GM21717 (cell line): Measurements from ENCODE around the gene CTNNA2.
"Not testable (repeated sequence)": the region's sequence is repeated elsewhere in the genome, so short reads cannot be mapped to it uniquely, and the experiment has no call there.

ENCODE experiments used
- ATAC-seq: cut with Tn5 transposase; IDR thresholded peaks from one replicate; pipeline ENCODE4 v1.9.1; 2021; ENCODE audit warnings: mild to moderate bottlenecking, moderate library complexity; ENCODE audit not compliant: unreplicated experiment

Gene CTNNA2

DNA sequence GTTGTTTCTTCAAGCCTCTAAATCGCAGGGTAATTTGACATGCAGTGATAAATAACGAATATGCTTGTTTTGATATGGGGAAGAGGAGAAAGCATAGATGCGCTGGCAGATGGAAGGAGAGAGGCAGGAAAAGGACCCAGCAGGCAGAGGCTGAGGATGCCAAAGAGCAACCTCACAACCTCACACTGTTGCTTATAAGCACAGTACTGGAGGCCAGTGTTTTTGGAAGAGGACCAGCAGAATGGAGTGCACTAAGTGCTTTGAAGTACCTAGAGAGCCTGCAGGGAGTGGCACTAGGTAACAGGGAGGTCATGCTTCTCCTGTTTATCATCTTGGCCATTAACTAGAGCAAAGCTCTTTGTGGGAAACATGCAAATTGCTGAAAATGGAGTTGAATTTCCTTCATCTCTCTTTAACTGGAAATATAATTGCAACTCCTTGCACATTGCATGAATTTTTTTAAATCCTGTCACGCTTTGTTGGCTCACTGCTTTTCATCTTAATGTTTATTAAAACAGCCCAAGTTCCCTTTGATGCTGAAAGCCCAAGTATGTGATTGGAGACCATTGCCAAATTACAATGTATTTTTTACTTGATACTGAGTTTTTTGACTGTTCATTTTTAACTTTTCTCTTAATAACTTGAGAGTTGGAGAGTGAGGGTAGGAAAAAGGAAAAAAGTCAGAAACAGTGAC is 555.3 kb downstream of the CTNNA2 start:
- no peak for ATAC-seq

DNA sequence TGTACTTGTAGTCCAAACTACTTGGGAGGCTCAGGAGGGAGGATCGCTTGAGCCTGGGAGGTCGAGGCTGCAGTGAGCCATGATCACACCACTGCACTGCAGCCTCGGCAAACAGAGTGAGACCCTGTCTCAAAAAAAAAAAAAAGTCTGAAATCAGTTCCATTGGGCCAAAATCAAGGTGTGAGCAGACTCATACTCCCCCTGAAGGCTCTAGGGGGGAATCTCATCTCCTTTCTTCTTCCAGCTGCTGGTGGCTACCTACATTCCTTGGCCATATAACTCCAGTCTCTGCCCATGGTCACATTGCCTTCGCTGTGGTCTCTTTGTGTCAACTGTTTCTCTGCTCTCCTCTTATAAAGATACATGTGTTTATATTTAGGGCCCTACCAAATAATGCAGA is 557.7 kb downstream of the CTNNA2 start:
- no peak for ATAC-seq

DNA sequence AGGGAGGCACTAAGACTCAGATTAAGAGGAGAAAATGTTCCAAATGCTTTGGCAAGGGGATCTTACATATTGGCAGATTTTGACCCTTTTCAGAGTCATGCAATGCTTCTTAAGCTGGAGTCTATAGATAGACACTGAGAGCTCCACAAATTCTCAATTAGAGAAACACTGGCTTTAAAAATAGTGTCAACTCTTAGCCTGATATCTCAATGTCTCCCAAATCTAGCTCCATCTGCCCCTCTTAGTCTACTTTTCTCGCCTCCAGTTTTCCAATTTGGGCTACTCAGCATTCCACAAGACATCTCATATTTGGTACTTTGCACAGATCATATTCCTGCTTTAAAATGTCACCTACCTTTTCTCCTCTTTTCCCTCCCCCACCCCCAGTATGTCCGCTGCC is 559.1 kb downstream of the CTNNA2 start:
- no peak for ATAC-seq

DNA sequence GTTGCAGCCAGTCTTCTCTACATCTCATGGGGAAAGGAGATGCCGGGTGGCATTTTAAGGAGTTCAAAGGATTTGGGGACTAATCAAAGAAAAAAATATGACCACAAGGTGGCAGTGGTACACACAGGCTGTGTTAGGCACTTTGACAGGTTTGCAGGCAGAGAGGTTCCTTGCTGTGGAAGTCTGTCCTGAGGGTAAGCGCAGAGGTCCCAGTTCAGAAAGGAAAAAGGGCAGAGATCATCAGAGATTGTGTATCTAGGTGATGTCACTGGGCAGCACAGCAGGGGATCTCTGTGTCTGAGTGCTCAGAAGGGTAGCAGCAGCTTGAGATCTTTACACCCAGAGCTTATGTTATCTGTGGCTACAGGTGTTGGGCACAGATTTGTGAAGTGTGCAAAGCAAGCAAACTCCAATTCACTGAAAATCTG is 560.3 kb downstream of the CTNNA2 start:
- peak; percentile 61 for ATAC-seq

DNA sequence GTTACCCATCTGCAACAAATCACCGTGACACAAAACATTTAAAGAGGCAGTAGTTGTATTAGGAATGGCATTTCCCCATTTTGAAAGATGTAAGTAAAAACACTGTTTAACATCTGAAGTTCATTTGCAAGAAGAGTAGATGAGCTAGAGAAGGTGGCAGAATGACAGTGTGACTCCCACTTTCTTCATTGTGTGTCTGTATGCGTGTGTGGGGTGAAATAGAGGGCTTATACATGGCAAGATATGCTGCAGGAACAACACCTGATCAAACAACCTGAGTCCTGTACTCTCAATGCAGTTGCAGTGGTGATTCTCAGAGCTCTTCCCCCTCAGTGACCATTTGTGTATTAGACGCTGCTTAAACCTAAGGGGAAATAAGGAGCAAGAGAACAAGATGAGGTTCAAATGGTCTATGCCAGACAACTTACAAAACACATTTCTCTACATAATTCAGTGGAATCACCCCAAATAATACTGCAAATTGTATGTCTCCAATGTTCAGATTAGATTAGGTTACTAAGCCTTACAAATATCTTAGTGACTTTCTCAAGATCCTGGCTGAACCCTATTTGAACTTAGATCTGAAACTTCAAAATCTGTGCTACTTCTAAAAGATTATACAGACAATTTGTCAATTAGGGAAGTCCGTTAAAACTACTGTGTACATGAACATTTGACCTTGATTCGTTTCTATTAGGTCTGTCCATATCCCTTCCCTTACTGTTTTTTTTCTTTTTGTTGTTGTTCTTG is 561.6 kb downstream of the CTNNA2 start:
- no peak for ATAC-seq

DNA sequence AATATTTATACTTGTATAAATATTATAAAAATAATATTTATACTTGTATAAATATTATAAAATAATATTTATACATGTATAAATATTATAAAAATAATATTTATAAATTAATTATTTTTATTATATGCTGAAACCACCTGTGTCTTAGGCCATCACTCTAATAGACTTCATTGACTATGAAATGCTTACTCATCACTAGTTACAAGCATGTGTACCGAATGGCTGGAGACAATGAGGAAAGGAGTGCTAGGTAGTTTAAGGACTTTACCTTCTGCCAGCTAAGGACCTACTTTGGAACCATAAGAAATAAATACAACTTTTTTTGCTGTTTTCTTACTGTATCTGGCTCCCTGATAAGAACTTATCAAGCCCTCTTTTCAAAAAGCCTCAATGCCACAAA is 562.9 kb downstream of the CTNNA2 start:
- ATAC-seq: no peak

DNA sequence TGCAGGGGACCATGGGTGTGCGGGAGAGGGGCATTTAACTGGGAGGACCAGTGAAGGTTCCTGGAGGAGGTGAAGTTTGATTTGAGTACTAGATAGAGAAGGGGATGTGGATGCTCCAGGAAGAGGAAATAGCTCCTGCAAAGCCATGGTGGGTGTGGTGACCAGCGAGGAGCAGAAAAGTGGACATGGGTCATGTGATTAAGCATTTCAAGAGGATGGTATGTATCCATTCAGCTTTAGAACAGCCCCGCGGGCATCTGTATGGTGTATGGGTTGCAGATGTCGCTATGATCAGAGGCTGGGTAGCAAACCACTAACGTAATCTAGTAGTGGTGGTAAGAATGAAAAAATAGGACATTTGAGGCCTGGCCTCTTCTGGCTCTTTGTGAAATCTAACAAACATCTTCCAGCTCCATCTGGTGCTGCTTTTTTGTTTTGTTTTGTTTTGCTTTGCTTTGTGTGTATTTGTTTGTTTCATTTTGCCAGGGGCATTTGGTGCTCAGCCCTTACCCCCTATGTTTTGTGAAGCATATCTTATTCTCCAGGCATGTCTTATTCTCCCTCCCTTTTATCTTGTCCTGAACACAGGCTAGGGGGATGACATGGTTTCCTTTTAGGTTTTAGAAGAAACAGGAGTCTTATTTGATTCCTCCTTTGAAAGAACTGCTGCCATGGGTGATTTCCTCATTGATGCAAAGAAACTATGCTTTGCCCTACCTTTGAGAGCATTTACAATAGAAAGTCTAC is 565.6 kb downstream of the CTNNA2 start:
- ATAC-seq: no peak

DNA sequence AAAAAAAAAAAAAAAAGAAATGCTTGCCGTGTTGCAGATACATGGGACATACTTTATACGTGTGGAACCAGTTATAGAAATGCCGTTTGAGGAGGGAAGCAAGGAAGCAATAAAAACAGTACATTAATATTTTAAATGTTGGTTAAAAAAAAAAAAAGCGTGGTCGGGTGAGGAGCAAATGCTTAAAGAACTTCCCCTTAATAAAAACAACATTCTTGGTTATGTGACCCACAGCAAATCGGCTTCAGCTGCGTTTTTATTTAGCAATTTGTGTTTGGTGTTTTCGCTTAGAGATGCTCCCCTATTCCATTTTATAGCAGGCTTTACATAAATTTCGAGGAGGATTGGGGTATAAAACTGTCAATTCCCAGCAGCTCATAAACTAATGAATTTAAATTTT is 568.1 kb downstream of the CTNNA2 start:
- ATAC-seq: no peak

DNA sequence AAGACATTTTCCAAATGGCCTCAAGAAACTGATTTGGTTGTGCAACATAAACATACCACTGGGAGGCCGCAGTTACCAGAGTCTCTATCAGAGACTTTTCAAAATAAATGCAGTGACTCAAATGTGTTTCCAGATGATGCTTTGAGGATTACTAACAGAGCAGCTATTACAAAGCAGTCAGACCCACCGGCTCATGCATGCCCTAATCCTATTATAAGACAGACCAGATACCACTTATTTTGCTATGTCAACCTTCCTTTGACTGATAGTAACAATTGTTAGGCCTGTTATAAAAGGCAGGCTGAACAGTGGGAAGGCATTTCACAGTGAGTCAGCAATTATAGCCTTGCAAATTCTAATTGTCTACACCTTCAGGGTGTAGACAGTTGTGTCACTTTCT is 574.0 kb downstream of the CTNNA2 start:
- no peak for ATAC-seq

DNA sequence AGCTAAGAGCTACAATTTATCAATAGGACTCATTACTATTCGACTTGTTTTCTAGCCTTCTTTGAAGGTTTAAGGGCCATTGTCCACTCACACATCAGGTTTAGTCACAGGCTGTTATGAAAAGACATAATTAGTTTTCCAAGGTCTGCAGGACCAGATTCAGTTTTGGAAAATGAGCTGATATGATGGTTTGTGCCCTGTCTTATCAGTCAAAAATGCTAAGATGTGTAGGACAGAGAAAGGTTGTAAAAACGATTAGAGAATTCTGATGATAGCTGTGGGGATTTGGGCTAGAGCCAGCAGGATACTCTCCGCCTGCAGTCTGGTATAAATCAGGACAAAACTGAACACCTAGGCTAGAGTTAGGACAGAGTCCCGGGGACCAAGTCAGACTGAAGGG is 578.4 kb downstream of the CTNNA2 start:
- ATAC-seq: no peak

DNA sequence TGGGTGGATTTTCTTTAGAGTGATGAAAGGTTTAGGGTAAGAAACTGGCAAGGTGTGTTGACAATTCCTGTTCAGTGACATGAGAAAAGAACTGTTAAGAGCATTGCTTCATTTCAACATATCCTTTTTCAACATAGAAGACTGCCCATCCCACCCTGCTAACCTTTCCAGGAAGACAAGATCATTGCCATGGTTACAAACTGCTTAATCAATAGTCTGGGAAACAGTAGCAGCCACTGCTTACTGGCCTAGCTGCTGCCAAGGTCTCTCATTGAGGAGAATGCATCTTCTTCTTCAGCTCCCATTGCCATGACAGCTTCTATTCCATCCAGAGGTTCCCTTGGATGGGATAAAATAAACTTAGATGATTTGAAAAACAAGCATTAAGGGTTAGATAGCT is 579.6 kb downstream of the CTNNA2 start:
- no peak for ATAC-seq

DNA sequence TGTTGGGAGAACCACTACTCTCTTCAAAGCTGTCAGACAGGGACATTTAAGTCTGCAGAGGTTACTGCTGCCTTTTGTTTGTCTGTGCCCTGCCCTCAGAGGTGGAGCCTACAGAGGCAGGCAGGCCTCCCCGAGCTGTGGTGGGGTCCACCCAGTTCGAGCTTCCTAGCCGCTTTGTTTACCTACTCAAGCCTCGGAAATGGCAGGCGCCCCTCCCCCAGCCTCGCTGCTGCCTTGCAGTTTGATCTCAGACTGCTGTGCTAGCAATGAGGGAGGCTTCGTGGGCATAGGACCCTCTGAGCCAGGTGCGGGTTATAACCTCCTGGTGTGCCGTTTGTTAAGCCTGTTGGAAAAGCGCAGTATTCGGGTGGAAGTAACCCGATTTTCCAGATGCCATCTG is 585.7 kb downstream of the CTNNA2 start:
- not testable (repeated sequence) for ATAC-seq

DNA sequence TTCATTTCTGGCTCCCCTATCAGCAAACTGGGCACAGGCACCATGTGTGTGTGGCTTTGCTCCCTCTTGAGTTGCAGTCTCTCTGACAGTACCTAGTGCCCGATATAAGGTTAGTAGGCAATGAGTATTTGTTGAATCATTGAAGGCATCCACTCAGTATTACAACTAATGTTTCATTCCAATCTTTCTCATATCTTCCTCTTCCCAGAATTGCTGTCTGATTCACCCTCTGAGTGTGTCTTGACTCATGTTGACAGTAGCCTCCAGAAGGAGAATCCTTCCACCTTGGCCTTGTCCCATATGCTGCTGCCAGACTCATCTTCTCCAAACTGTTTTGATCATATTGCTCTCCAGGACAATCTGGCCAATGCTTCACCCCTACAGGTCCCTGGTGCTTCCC is 589.2 kb downstream of the CTNNA2 start:
- ATAC-seq: no peak

DNA sequence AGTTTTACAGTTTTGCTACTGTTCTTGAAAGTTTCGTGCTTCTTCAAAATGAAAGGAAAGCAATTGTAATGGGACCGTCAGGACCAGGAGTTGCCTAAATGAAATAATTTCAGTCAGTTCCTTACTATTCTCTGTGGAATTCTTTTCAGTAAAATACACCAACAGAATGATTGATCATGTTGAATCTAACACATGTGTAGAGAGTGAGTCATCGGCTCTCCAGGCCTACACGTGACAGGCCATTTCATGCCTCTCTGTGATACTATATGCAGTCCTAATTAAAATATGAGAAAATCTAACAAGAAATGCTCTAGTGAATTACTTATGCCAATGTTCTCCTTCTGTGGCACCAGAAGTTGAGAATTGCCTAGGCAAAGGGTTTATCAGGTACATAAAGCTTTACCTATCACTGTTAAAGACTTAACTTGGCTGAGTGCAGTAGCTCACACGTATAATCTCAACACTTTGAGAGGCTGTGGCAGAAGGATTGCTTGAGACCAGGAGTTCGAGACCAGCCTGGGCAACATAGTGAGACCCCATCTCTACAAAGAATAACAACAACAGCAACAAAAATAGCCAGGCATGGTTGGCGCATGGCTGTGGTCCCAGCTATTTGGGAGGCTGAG is 592.3 kb downstream of the CTNNA2 start:
- no peak for ATAC-seq

DNA sequence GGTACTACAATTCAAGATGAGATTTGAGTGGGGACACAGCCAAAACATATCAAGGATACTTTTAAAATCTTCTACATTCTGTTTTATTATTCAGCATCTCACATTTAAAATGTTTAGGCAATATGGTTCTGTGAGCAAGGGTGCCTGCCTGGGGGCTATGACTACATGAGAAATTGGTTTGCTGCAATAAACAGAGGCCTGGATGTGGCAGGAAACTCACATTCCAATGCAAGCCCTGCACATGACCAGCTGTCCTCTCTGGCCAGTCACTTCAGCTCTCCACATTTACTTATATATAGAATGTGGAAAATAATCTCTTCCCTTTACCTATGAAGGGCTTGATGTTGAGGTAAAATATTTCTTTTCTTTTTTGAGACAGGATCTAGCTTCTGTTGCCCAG is 598.3 kb downstream of the CTNNA2 start:
- ATAC-seq: no peak

DNA sequence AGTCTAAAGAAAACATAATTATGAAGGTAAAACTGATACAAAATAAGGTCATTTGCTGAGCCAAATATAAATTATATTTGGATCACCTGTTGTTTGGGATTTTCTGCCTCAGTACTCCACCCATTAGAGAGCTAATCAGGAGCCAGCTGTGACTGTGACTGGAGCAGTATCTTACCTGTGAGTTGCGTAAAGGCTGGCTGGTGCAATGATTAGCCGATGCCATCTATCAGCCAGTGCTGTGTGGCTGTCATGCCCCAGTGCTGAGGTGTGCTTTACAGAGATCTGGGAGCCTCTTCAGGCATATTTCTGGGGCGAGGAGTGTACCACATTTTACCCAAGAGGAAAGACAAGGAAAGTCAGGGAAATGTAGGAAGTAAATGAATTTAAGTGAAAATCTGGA is 599.9 kb downstream of the CTNNA2 start:
- ATAC-seq: no peak

DNA sequence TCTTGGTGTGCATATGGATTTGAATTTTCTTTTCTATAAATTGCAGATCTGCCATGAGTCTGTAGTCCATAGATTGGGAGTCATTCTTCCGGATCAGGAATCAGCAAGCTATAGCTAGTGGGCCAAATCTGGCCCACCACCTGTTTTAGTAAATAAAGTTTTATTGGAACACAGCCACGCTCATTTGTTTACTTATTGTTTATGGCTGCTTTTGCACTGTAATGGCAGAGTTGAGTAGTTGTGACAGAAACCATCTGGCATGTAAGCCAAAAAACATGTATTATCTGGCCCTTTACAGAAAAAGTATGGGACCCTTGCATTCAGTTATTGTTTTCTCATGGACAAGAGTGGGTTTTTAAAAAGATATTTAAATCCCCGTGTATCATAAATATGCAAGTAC is 600.5 kb downstream of the CTNNA2 start:
- ATAC-seq: no peak

DNA sequence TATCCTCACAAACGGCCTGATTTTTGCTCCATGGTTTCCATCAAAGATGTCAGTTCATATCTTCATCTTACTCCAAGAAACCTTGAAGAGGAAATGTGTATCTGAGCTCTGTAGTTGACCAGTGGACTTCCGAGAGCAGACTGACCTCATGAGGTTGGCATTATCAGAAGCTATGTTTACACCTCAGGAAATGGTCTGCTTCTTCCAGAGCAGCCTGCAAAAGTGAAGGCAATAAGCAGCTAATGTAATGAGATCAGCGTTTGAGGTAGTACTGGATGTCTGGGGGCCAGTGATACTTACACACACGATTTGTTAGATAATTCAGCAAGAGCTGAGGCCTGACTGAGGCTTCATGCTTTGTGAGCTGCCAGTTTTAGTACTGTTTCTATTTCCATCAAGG is 602.0 kb downstream of the CTNNA2 start:
- ATAC-seq: no peak

DNA sequence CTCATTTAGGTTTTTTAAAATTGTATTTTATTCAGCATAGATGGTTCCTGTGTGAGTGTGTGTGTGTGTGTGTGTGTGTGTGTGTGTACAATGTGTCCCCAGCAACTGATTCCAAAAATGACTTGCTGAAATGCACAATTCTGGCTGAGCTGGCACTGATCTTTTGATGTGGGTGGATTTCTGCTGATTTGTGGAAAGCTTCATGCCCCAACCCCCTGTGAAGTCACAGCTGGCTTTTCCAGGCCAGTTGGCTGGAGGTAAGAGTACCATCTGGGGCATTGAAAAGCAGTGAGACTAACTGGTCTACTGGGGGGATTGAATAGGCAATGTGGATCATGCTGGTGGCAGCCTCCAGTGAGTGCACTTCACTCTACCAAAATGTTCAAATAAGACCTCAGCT is 604.5 kb downstream of the CTNNA2 start:
- no peak for ATAC-seq

DNA sequence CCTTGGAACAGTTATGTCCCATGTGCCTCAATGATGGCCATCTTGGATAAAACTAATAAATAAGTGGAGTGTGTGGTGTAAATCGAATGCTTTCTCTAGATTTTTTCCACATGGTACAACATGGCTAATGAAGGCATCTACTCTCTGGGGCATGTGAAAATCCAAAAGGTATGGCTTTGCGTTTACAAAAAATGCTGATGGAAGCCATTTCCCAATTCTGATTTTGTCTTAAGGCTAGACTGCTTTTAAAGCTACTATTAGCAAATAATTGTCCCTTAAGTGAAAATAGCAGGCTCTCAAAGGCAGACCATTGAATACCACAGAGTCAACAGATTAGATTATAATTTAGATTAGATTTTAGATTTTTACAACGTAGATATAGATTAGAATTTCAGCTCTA is 608.0 kb downstream of the CTNNA2 start:
- ATAC-seq: no peak

DNA sequence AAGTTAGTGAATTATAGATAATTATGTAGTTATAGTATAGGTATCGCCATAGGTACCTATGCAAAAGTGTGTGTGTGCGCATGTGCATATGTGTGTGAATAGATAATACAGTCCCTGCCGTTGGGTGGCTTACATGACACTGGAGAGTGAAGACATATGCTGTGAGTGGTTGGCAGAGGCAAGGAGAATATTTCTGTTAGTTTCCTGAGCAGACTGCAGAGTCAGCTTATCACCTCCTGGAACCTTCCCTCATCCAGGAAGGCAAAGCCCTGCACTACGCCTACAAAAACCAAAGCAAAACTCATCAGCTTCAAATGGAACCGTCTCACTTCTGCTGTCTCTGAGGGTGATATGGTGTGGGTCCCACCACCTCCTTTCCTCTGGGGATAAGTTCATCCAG is 609.8 kb downstream of the CTNNA2 start:
- ATAC-seq: no peak
